Amniotic epithelial cell (primary cell): Measurements from ENCODE around the gene HPS3.
"Not testable (repeated sequence)": the region's sequence is repeated elsewhere in the genome, so short reads cannot be mapped to it uniquely, and the experiment has no call there.

Experiments used
- DNase-seq: peaks from one replicate; pipeline ENCODE4 v3.0.0-alpha.2; 2010; ENCODE audit warnings: low read depth

The HPS3 gene, protein sequence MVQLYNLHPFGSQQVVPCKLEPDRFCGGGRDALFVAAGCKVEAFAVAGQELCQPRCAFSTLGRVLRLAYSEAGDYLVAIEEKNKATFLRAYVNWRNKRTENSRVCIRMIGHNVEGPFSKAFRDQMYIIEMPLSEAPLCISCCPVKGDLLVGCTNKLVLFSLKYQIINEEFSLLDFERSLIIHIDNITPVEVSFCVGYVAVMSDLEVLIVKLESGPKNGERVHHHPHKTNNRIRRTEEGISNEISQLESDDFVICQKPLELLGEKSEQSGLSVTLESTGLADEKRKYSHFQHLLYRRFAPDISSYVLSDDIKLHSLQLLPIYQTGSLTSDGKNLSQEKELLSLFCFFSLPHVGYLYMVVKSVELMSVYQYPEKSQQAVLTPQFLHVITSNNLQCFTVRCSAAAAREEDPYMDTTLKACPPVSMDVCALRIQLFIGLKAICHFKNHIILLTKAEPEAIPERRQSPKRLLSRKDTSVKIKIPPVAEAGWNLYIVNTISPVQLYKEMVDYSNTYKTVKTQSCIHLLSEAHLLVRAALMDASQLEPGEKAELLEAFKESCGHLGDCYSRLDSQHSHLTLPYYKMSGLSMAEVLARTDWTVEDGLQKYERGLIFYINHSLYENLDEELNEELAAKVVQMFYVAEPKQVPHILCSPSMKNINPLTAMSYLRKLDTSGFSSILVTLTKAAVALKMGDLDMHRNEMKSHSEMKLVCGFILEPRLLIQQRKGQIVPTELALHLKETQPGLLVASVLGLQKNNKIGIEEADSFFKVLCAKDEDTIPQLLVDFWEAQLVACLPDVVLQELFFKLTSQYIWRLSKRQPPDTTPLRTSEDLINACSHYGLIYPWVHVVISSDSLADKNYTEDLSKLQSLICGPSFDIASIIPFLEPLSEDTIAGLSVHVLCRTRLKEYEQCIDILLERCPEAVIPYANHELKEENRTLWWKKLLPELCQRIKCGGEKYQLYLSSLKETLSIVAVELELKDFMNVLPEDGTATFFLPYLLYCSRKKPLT

GRCh38 chr3:149129326-149130205 lies at the start of gene HPS3:
Gene HPS3 (plus strand): TSS chr3:149129638. CDS start chr3:149129724, 86 bp downstream.
- peak; percentile 81 for DNase-seq

DNA sequence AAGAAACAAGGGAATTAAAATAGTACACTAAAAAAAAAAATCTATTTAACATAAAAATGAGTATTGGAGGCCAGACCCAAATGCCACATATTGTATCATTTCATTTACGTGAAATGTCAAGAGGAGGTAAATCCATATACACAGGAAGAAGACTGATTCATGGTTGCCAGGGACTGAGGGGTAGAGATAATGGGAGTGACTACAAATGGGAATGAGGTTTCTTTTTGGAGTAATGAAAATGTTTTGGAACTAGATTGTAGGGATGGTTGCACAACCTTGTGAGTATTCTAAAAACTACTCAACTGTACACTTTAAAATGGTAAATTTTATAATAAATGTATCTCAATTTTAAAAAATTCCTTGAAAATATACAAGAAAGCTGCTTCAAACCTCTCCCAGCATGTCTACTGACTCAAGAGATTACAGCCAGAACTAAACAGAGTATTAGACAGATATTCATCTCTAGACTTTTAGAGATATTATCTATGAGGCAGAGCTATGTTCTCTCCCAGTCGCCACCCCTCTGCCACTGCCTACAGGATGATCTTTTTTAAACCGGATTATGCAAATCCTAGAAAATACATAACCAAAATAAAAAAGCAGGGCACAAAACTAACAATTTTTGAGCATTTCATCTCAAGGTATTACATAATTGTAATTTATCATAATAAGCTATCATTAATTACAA lies 49.3 kb upstream of the HPS3 start:
- DNase-seq, result peak; percentile 60

DNA sequence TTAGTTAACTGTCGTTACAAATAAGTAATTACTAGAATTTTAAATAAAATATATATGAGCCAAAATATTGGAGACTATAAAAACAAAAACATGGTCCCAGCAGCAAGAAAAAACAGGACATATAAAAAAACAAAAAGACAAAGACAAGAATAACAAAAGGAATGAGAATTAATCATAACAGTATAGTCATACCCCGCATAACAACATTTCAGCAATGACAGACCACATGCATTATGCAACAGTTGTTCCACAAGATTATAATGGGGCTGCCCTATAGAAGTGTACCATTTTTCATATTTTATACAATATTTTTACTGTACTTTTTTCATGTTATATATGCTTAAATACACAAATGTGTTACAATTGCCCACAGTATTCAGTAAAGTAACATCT lies 48.7 kb upstream of the HPS3 start:
- peak; percentile 83 for DNase-seq

DNA sequence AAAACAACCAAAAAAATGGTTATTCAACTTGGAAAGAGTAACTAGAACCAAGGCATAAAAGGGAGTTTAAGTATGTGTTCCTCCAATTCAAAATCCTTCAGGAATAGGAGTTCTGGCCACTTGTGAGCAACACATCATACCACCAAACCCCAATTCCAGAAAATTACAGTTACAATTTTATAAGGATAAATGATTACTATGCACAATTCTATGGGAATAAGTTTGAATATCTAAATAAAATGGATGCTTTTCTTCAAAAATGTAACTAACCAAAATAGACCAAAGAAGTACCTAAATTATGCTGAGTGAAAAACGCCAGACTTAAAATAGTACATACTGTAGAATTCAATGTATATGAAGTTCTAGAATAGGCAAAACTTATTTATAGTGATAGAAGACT lies 47.7 kb upstream of the HPS3 start:
- no peak for DNase-seq

GRCh38 chr3:149085828-149086231 lies 43.6 kb upstream of the HPS3 start:
- DNase-seq, result peak; percentile 21

DNA sequence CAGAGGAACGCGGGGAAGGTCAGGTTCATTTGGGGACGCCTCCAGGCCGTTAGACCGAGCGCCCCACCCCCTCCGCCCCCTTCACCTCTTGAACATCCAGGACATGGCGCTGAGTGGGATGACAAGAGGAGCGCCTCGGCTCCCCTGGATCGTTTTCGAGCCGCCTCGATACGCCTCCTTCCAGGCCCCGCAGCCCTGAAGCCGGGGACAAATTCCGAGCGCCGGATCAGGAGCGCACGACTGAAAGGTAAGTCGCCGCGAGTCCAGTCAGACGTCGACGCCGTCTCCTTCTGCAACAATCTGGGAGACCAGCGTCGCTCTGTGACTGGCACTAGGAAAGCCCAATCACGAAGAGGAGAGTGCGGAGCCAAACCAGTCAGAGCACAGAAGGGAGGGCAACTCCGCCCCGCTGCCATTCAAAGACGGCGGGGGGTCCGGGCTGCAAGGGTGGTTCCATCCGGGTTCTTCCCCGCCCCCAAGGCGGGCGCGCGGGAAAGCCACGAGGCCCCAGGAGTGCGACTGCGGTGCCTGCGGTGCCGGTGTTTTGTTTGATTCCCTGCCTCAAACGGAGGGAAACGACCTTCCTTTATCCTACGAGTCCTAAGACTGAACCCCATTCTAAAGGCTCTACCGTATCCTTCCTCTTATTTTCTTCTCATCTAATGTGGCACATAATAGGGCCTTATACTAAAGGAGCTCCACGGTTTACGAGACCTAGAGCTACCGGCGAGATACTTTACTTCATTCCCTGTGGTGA lies 43.0 kb upstream of the HPS3 start, which contains the start of gene HLTF:
TSS of gene HLTF (minus strand) at position 302 of the 757 bp plus-strand sequence. CDS start at position 105, 197 bp downstream.
- peak; percentile 99 for DNase-seq

GRCh38 chr3:149087208-149087607 lies 42.2 kb upstream of the HPS3 start:
- DNase-seq, result no peak

DNA sequence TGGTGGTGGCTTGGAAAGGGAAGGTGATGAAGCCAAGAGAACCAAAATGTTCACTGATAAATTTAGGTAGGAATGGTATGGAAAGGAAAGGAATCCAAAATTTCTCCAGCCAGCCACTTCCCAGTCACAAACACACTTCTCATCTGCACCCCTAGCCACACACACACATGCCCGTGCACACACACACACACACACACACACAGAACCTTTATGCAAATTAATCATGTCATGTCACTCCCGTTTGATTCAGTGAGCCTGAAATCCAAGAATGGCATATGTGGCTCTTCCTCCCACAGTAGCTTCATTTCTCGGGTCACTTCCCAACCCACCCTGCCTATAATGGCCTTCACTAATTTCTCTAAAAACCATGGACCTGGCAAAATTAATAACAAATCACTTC lies 40.0 kb upstream of the HPS3 start:
- no peak for DNase-seq

DNA sequence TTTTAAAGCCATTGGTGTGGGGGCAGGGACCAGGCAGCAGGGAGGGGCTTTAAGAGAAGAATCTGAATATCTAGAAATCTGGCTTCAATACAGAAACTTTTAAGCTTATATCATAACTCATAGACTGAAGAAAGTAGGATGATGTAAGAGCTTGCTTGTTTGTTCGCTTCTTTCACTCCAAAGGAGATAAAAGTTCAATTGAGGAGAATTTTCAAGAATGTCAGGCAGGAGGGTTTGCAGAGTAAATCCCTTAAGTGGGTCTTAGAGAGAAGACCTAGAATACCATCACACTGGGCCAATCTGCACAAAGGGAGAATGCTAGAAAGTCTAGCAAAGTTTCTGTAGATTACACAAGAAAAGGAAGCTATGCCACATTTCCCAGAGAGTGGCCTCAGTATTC lies 39.0 kb upstream of the HPS3 start:
- peak; percentile 67 for DNase-seq

GRCh38 chr3:149090907-149091306 lies 38.5 kb upstream of the HPS3 start:
- no peak for DNase-seq

DNA sequence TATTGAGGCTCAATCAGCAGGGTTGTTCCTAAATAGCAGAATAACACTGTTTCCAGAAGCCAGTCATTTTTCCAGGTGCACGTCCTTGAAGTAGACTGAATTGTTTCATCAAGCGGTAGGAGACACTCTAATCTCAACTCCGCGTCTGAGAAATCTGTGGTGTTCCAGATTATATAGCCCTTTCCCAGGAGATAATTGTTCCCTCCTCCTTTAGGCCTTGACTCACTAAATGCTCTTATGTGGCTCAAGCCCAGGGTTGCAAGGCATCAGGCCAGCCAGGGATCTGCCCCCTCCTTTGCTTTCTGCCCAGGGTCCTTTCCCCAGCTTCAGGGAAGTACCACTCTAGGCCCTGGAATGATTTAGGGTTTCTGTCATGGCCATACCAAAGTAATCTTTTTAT lies 37.5 kb upstream of the HPS3 start:
- peak; percentile 54 for DNase-seq

DNA sequence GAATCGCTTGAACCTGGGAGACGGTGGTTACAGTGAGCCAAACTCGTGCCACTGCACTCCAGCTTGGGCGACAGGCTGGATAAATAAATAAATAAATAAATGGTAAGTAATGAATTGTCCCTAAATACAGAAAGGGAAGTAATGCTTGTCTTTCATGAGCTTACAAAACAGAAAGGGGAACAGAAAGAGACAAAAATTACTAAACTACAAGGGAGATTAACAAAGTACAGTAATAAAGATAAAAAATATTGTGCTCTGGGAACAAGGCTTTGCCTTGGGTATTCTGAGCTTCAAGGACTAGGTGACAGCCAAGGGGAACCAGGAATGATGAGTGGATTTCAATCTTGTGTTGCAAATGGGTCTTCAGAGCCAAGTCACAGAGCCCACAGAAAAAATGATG lies 34.0 kb upstream of the HPS3 start:
- DNase-seq, result no peak

DNA sequence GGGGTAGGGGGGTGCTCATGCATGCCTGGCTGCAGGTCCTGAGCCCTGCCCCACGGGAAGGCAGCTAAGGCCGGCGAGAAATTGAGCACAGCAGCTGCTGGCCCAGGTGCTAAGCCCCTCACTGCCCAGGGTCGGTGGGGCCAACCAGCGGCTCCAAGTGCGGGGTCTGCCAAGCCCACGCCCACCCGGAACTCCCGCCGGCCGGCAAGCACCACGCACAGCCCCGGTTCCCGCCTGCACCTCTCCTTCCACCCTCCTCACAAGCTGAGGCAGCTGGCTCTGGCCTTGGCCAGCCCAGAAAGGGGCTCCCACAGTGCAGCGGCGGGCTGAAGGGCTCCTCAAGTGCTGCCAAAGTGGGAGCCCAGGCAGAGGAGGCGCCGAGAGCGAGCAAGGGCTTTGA lies 31.5 kb upstream of the HPS3 start:
- DNase-seq, result not testable (repeated sequence)

DNA sequence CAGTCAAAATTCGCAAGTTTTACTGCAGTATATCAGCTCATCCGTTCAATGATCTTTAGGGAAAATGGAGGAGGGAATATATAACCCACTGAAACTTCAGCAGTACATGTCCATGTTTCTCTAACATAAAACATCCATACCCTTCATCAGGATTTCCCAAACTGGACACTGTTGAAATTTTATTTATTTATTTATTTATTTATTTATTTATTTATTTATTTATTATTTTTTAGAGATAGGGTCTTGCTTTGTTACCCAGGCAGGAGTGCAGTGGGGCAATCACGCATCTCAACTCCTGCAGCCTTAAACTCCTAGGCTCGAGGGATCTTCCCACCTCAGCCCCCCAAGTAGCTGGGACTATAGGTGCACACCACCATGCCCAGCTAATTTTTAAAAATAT lies 28.3 kb upstream of the HPS3 start:
- DNase-seq, result no peak

DNA sequence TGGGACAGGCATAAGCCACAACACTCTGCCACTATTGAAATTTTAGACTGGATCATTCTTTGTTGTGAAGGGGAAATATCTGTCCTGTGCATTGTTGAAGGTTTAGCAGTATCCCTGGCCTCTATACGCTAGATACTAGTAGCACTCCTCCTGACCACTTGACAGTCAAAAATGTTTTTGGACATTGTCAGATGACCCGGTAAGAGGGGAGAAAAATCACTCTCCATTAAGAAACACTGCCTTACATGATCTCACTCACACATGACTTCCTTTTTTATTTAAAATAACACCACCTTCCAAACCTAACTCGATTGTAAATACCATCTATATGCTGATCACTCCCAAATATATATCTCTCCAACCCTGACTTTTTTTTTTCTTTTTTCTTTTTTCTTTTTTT lies 27.8 kb upstream of the HPS3 start:
- no peak for DNase-seq

DNA sequence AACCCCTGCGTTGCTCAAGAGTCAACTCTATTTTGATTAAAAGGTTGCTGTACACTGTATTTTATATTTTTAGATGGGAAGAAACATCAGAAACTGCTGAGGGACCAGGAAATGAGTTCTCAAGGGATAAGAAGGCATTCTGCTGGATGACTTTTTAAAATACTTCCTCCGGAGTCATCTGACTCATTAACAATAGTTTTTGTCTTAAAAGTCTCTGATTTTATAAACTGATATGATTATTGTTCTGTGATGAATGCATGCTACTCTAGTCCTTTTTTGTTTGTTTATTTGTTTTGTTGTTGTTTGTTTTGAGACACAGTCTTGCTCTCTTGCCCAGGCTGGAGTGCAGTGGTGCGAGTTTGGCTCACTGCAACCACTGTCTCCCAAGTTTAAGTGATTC lies 25.0 kb upstream of the HPS3 start:
- DNase-seq, result no peak

- no peak for DNase-seq
These were observed 15.0 kb upstream of the HPS3 start for GRCh38 chr3:149114458-149114857.

DNA sequence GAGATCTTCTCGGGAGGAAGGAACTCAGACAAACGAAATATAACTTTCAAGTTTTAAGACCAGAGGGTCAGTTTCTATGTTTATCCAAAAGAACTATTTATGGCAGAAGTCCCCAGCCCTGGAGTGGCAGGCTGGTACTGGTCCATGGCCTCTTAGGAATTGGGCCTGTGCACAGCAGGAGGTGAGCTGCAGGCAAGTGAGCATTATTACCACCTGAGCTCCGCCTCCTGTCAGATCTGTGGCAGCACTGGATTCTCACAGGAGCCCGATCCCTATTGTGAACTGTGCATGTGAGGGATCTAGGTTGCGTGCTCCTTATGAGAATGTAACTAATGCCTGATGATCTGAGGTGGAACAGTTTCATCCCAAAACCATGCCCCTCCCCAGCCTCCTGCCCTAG lies 14.3 kb upstream of the HPS3 start:
- no peak for DNase-seq

GRCh38 chr3:149118724-149119123 lies 10.7 kb upstream of the HPS3 start:
- DNase-seq, result no peak

DNA sequence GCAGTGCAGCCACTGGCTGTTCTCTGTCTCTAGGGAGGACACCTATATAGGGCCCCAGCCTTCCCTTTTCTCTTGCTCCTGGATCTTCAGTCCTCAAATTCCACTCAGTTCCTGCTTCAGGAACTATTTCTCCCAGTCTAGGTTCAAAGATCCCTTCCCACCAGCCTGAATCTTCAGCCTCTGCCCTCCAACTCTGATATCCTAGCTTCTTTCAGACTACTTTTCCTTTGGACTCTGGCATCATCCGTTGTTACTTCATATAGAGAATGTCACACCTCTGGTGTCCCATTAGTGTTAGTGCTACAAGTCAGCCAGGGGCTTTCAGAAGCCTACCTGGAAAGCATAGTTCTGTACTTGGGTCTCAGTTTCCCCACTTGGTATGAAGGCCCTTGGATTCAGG lies 10.0 kb upstream of the HPS3 start:
- DNase-seq, result no peak
